OCI-LY1 (cell line): Measurements from ENCODE around the gene MAGI1.

Experiments
- CTCF ChIP-seq: fragments of 200-600 bp; sonication (generic), shearing (Covaris generic); IDR thresholded peaks from 2 replicates; pipeline ENCODE4 v1.5.1; 2017; ENCODE audit warnings: mild to moderate bottlenecking, antibody characterized with exemption, low read length, moderate library complexity, mixed read lengths
- EZH2 ChIP-seq: fragments of 200-600 bp; sonication (generic), shearing (Covaris generic); IDR thresholded peaks from 2 replicates; pipeline ENCODE4 v1.8.0; 2017; ENCODE audit warnings: borderline replicate concordance, mixed run types, mild to moderate bottlenecking, antibody characterized with exemption, low read length, moderate library complexity, mixed read lengths

DNA sequence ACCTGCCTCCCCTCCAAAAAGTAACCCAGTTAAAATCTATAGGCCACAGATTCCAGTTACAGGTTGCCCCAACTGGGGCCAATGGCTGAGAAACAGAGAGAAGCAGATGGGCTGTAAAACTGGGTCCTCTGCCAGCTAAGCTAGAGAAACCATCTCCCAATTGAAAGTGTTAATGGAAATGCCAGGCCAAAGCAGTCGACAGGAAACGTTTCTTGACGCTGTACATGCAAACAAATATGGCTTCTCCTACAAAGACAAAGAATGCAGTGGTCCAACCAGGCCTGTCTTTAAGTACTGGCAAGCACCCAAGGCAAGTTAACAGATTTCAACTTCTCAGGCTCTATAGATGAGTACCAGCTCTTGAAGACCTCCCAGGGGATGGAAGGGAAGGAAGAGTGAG, 71.3 kb downstream of the MAGI1 start:
- no peak for TF ChIP-seq CTCF
- no peak for TF ChIP-seq EZH2
